Measurements from ENCODE around the gene LDB2.

LDB2 gene

GRCh38 chr4:16900325-16900724, 1.9 kb upstream of the LDB2 start:
- H3K9ac ChIP-seq (ENCODE audit: low read length) = no peak overlapping the region
- H3K27ac ChIP-seq (ENCODE audit: low read length) = no peak overlapping the region
- no peaks in the 10 kb centered on the region for H3K27me3 ChIP-seq (replicated peaks; ENCODE audit: insufficient read depth, low read length)
- TF ChIP-seq EZH2phosphoT487 (IDR thresholded peaks at IDR 0.05; ENCODE audit: low read length) (no peak), CTCF (IDR thresholded peaks at IDR 0.05; ENCODE audit: low read length) (no peak), EZH2 (optimal IDR thresholded peaks at IDR 0.05; ENCODE audit: low read depth, low read length) (no peak)
- no peaks in the 10 kb centered on the region for H4K20me1 ChIP-seq (ENCODE audit: insufficient read depth, low read length)
- no peaks in the 10 kb centered on the region for H3K79me2 ChIP-seq (ENCODE audit: low read length)
- DNase-seq = no peak
- H3K4me3 ChIP-seq (ENCODE audit: low read length) = no peak overlapping the region
- H2AFZ ChIP-seq (ENCODE audit: low read length) = no peak overlapping the region
- no peaks in the 10 kb centered on the region for H3K4me1 ChIP-seq (ENCODE audit: low read length)
- no peak overlapping the region for H3K4me2 ChIP-seq (ENCODE audit: low read depth, low read length)
- H3K9me2 ChIP-seq (replicated peaks; ENCODE audit: insufficient read depth, low read length) = no peaks in the 10 kb centered on the region
- no peaks in the 10 kb centered on the region for H3F3A ChIP-seq (ENCODE audit: insufficient read depth, low read length)
- H3K36me3 ChIP-seq (replicated peaks; ENCODE audit: insufficient read depth, low read length) = no peaks in the 10 kb centered on the region
- no peaks in the 10 kb centered on the region for H3K9me3 ChIP-seq (replicated peaks; ENCODE audit: insufficient read depth, low read length)

- Histone ChIP-seq H3K9me3 (replicated peaks; ENCODE audit: insufficient read depth, low read length) (no peaks in the 10 kb centered on the region), H2AFZ (ENCODE audit: low read length) (no peak overlapping the region), H3K36me3 (replicated peaks; ENCODE audit: insufficient read depth, low read length) (no peaks in the 10 kb centered on the region), H3K9me2 (replicated peaks; ENCODE audit: insufficient read depth, low read length) (no peaks in the 10 kb centered on the region), H3K4me2 (ENCODE audit: low read depth, low read length) (no peak overlapping the region), H3F3A (ENCODE audit: insufficient read depth, low read length) (no peaks in the 10 kb centered on the region), H3K27ac (ENCODE audit: low read length) (no peak overlapping the region), H3K4me1 (ENCODE audit: low read length) (peaks cover 10% of the 10 kb centered on the region), H3K9ac (ENCODE audit: low read length) (no peak overlapping the region), H3K4me3 (ENCODE audit: low read length) (no peak overlapping the region), H3K79me2 (ENCODE audit: low read length) (no peaks in the 10 kb centered on the region), H4K20me1 (ENCODE audit: insufficient read depth, low read length) (no peaks in the 10 kb centered on the region), H3K27me3 (replicated peaks; ENCODE audit: insufficient read depth, low read length) (no peaks in the 10 kb centered on the region)
- TF ChIP-seq EZH2 (optimal IDR thresholded peaks at IDR 0.05; ENCODE audit: low read depth, low read length) (no peak), EZH2phosphoT487 (IDR thresholded peaks at IDR 0.05; ENCODE audit: low read length) (no peak), CTCF (IDR thresholded peaks at IDR 0.05; ENCODE audit: low read length) (no peak)
- DNase-seq = no peak
These were observed 1.3 kb downstream of the LDB2 start for GRCh38 chr4:16896881-16897750.

GRCh38 chr4:16894406-16894805, 4.0 kb downstream of the LDB2 start:
- no peaks in the 10 kb centered on the region for H3F3A ChIP-seq (ENCODE audit: insufficient read depth, low read length)
- H3K9me3 ChIP-seq (replicated peaks; ENCODE audit: insufficient read depth, low read length) = no peaks in the 10 kb centered on the region
- H3K9ac ChIP-seq (ENCODE audit: low read length) = no peak overlapping the region
- no peaks in the 10 kb centered on the region for H3K27me3 ChIP-seq (replicated peaks; ENCODE audit: insufficient read depth, low read length)
- no peaks in the 10 kb centered on the region for H4K20me1 ChIP-seq (ENCODE audit: insufficient read depth, low read length)
- H3K4me2 ChIP-seq (ENCODE audit: low read depth, low read length) = no peak overlapping the region
- no peak overlapping the region for H3K27ac ChIP-seq (ENCODE audit: low read length)
- peaks cover 10% of the 10 kb centered on the region for H3K4me1 ChIP-seq (ENCODE audit: low read length)
- TF ChIP-seq EZH2phosphoT487 (IDR thresholded peaks at IDR 0.05; ENCODE audit: low read length) (no peak), CTCF (IDR thresholded peaks at IDR 0.05; ENCODE audit: low read length) (no peak), EZH2 (optimal IDR thresholded peaks at IDR 0.05; ENCODE audit: low read depth, low read length) (no peak)
- no peaks in the 10 kb centered on the region for H3K79me2 ChIP-seq (ENCODE audit: low read length)
- H2AFZ ChIP-seq (ENCODE audit: low read length) = no peak overlapping the region
- no peaks in the 10 kb centered on the region for H3K9me2 ChIP-seq (replicated peaks; ENCODE audit: insufficient read depth, low read length)
- H3K36me3 ChIP-seq (replicated peaks; ENCODE audit: insufficient read depth, low read length) = no peaks in the 10 kb centered on the region
- H3K4me3 ChIP-seq (ENCODE audit: low read length) = no peak overlapping the region
- no peak for DNase-seq

All from MM.1S (cell line).